Large intestine (tissue), 3 donors: ENCODE results near the gene LTBP1. TPM values are rescaled to one million over a fixed set of nuclear protein-coding genes. Genes with fewer than 3 reads are reported as not detected.
"Not testable (repeated sequence)": the region's sequence is repeated elsewhere in the genome, so short reads cannot be mapped to it uniquely, and the experiment has no call there.

Experiments used
- DNase-seq, 2 donors: peaks; one replicate each; pipeline versions ENCODE4 v3.0.0 to v3.0.0-alpha.2; 2013
- H3K27ac ChIP-seq: one replicate; pipeline ENCODE4 v1.5.1; 2013; ENCODE audit warnings: low read length
- H3K27me3 ChIP-seq: 2 replicates; pipeline ENCODE4 v1.6.1; 2013; ENCODE audit warnings: low read length; ENCODE audit not compliant: control insufficient read depth, insufficient read depth
- H3K36me3 ChIP-seq: 2 replicates; pipeline ENCODE4 v1.6.1; 2013; ENCODE audit warnings: low read length; ENCODE audit not compliant: control insufficient read depth, insufficient read depth
- H3K4me1 ChIP-seq: one replicate; pipeline ENCODE4 v1.6.1; 2013; ENCODE audit warnings: low read length; ENCODE audit not compliant: control insufficient read depth, insufficient read depth
- H3K4me3 ChIP-seq: one replicate; pipeline ENCODE4 v1.5.1; 2013; ENCODE audit warnings: low read length
- H3K9me3 ChIP-seq: one replicate; pipeline ENCODE4 v1.6.1; 2013; ENCODE audit warnings: mild to moderate bottlenecking, low read depth, low read length, moderate library complexity; ENCODE audit not compliant: control insufficient read depth
- WGBS: methylation state at CpG from one replicate; pipeline ENCODE4 v1.1.5; 2013; ENCODE audit warnings: low lambda C conversion rate; ENCODE audit not compliant: insufficient coverage; 5-methylcytosine and 5-hydroxymethylcytosine counted together
- polyA plus RNA-seq: library from polyadenylated mRNA; unstranded; fragments of 120-200 nt; gene quantifications from one replicate; pipeline ENCODE4 v1.2.1, GENCODE V29; 2013

LTBP1 gene
- polyA plus RNA-seq, 1 donor = 22.9 TPM

- DNase-seq = no peak
- Histone ChIP-seq H3K9me3 (no peaks in the 10 kb centered on the region), H3K4me1 (no peaks in the 10 kb centered on the region), H3K27ac (no peak overlapping the region), H3K27me3 (no peaks in the 10 kb centered on the region), H3K4me3 (no peak overlapping the region), H3K36me3 (no peaks in the 10 kb centered on the region)
- WGBS = no CpG with 5 or more reads among the region's 3 CpGs
Observed at GRCh38 chr2:32962690-32963089, 15.9 kb downstream of the LTBP1 start.

GRCh38 chr2:32963941-32964340, 17.2 kb downstream of the LTBP1 start:
- no peak overlapping the region for H3K27ac ChIP-seq
- 86% methylated on average over 1 of the region's 3 CpGs for WGBS
- H3K36me3 ChIP-seq = no peaks in the 10 kb centered on the region
- no peak overlapping the region for H3K4me3 ChIP-seq
- DNase-seq = no peak
- H3K9me3 ChIP-seq = no peaks in the 10 kb centered on the region
- no peaks in the 10 kb centered on the region for H3K27me3 ChIP-seq
- H3K4me1 ChIP-seq = no peaks in the 10 kb centered on the region

GRCh38 chr2:32965523-32966171, 18.9 kb downstream of the LTBP1 start:
- no peaks in the 10 kb centered on the region for H3K27me3 ChIP-seq
- 86% methylated on average over 1 of the region's 2 CpGs for WGBS
- no peaks in the 10 kb centered on the region for H3K9me3 ChIP-seq
- no peaks in the 10 kb centered on the region for H3K4me1 ChIP-seq
- DNase-seq = no peak
- no peak overlapping the region for H3K4me3 ChIP-seq
- H3K27ac ChIP-seq = no peak overlapping the region
- H3K36me3 ChIP-seq = no peaks in the 10 kb centered on the region

GRCh38 chr2:32969444-32970162, 22.9 kb downstream of the LTBP1 start:
- WGBS = no CpG with 5 or more reads among the region's 2 CpGs
- Histone ChIP-seq H3K4me3 (no peak overlapping the region), H3K27ac (no peak overlapping the region), H3K9me3 (no peaks in the 10 kb centered on the region), H3K36me3 (no peaks in the 10 kb centered on the region), H3K27me3 (no peaks in the 10 kb centered on the region), H3K4me1 (no peaks in the 10 kb centered on the region)
- DNase-seq = no peak

GRCh38 chr2:32973772-32974171, 27.0 kb downstream of the LTBP1 start:
- H3K27me3 ChIP-seq, H3K9me3 ChIP-seq, DNase-seq, H3K27ac ChIP-seq, H3K4me3 ChIP-seq, H3K36me3 ChIP-seq, H3K4me1 ChIP-seq: not testable (repeated sequence)
- WGBS = no CpG with 5 or more reads among the region's 1 CpG

GRCh38 chr2:32976409-32977063, 29.8 kb downstream of the LTBP1 start:
- no peaks in the 10 kb centered on the region for H3K4me1 ChIP-seq
- H3K36me3 ChIP-seq = no peaks in the 10 kb centered on the region
- no peaks in the 10 kb centered on the region for H3K27me3 ChIP-seq
- DNase-seq = no peak
- H3K9me3 ChIP-seq = no peaks in the 10 kb centered on the region
- WGBS = no CpG with 5 or more reads among the region's 6 CpGs
- no peak overlapping the region for H3K27ac ChIP-seq
- H3K4me3 ChIP-seq = no peak overlapping the region

GRCh38 chr2:32977228-32977758, 30.5 kb downstream of the LTBP1 start:
- no peaks in the 10 kb centered on the region for H3K36me3 ChIP-seq
- no CpG with 5 or more reads among the region's 6 CpGs for WGBS
- H3K4me1 ChIP-seq = no peaks in the 10 kb centered on the region
- no peaks in the 10 kb centered on the region for H3K9me3 ChIP-seq
- peak; percentile 38 to 67 for DNase-seq
- H3K27ac ChIP-seq = no peak overlapping the region
- H3K4me3 ChIP-seq = no peak overlapping the region
- no peaks in the 10 kb centered on the region for H3K27me3 ChIP-seq

GRCh38 chr2:32981612-32982011, 34.9 kb downstream of the LTBP1 start:
- DNase-seq = no peak
- no peaks in the 10 kb centered on the region for H3K27me3 ChIP-seq
- H3K27ac ChIP-seq = no peak overlapping the region
- WGBS = 100% methylated on average over 2 of the region's 4 CpGs
- peaks cover 3% of the 10 kb centered on the region for H3K9me3 ChIP-seq
- peaks cover 2% of the 10 kb centered on the region for H3K4me1 ChIP-seq
- H3K4me3 ChIP-seq = no peak overlapping the region
- no peaks in the 10 kb centered on the region for H3K36me3 ChIP-seq

GRCh38 chr2:32983193-32983924, 36.6 kb downstream of the LTBP1 start:
- not testable (repeated sequence) for H3K36me3 ChIP-seq, H3K27me3 ChIP-seq, H3K9me3 ChIP-seq, H3K4me3 ChIP-seq, H3K4me1 ChIP-seq, H3K27ac ChIP-seq
- DNase-seq = peak in 1 of 2 donors; percentile 26
- no CpG with 5 or more reads among the region's 5 CpGs for WGBS

GRCh38 chr2:32986480-32986879, 39.7 kb downstream of the LTBP1 start:
- no peak for DNase-seq
- no peak overlapping the region for H3K27ac ChIP-seq
- no peaks in the 10 kb centered on the region for H3K36me3 ChIP-seq
- no CpG with 5 or more reads among the region's 4 CpGs for WGBS
- peaks cover 3% of the 10 kb centered on the region for H3K9me3 ChIP-seq
- peaks cover 2% of the 10 kb centered on the region for H3K4me1 ChIP-seq
- H3K4me3 ChIP-seq = no peak overlapping the region
- no peaks in the 10 kb centered on the region for H3K27me3 ChIP-seq
